Common myeloid progenitor, CD34-positive (primary cell): ENCODE measurements around the gene TMEM156. TPM values are rescaled to one million over a fixed set of nuclear protein-coding genes. Genes with fewer than 3 reads are reported as not detected.
A peak's percentile ranks its signal among the peaks of the same experiment; 100 is the strongest.

Source experiments
- CTCF ChIA-PET: fragments of 350-600 bp; sonication (Branson Sonifier 250); formaldehyde crosslinking; loops from one replicate; lab custom pipeline; 2021; ENCODE audit warnings: antibody characterized with exemption; lab: Charles Lee
- POLR2A ChIA-PET: fragments of 350-600 bp; sonication (Branson Sonifier 250); formaldehyde crosslinking; loops from one replicate; lab custom pipeline; 2021; ENCODE audit warnings: antibody characterized with exemption; lab: Charles Lee
- DNase-seq, 3 donors: peaks; one replicate each; pipeline versions ENCODE4 v3.0.0 to v3.0.0-alpha.2; 2013
- H3K27ac ChIP-seq, 2 experiments: 1 replicate in 1 of 2; 2 replicates in 1 of 2; pipeline ENCODE4 v1.7.0; 2013; ENCODE audit warnings: inconsistent platforms in 2 of 2, low read length in 2 of 2, mild to moderate bottlenecking in 2 of 2, low read depth in 1 of 2, moderate library complexity in 1 of 2; ENCODE audit not compliant: severe bottlenecking in 2 of 2, insufficient read depth in 1 of 2, poor library complexity in 1 of 2
- H3K27me3 ChIP-seq, 5 experiments: replicated peaks in 2 of 5; 1 replicate in 3 of 5; 2 replicates in 2 of 5; pipeline versions ENCODE4 v1.6.1 to v1.7.0; 2013; ENCODE audit warnings: low read length in 4 of 5, mild to moderate bottlenecking in 2 of 5, moderate library complexity in 2 of 5, inconsistent platforms in 1 of 5; ENCODE audit not compliant: insufficient read depth in 5 of 5, control insufficient read depth in 4 of 5
- H3K36me3 ChIP-seq, 4 experiments: 1 replicate in 2 of 4; 2 replicates in 2 of 4; pipeline versions ENCODE4 v1.6.1 to v1.7.0; 2013; ENCODE audit warnings: low read length in 3 of 4, control low read depth in 1 of 4, mild to moderate bottlenecking in 1 of 4; ENCODE audit not compliant: control insufficient read depth in 4 of 4, insufficient read depth in 4 of 4
- H3K4me1 ChIP-seq, 4 experiments: 1 replicate in 3 of 4; 2 replicates in 1 of 4; pipeline versions ENCODE4 v1.6.1 to v1.7.1; 2013; ENCODE audit warnings: low read length in 3 of 4, mild to moderate bottlenecking in 3 of 4, control low read depth in 1 of 4, inconsistent platforms in 1 of 4, moderate library complexity in 1 of 4; ENCODE audit not compliant: control insufficient read depth in 4 of 4, insufficient read depth in 4 of 4; ENCODE audit errors: control extremely low read depth in 1 of 4
- H3K4me3 ChIP-seq, 7 experiments: 1 replicate in 4 of 7; 2 replicates in 3 of 7; pipeline versions ENCODE4 v1.5.1 to v1.7.0; 2013; ENCODE audit warnings: mild to moderate bottlenecking in 7 of 7, low read length in 6 of 7, moderate library complexity in 6 of 7, inconsistent platforms in 2 of 7, low read depth in 2 of 7, control low read depth in 1 of 7; ENCODE audit not compliant: insufficient read depth in 4 of 7, control insufficient read depth in 1 of 7; ENCODE audit errors: extremely low read depth in 1 of 7
- H3K9me3 ChIP-seq, 5 experiments: 1 replicate in 4 of 5; 2 replicates in 1 of 5; pipeline versions ENCODE4 v1.6.1 to v1.7.1; 2013; ENCODE audit warnings: low read length in 4 of 5, mild to moderate bottlenecking in 2 of 5, inconsistent platforms in 1 of 5, low read depth in 1 of 5, moderate library complexity in 1 of 5; ENCODE audit not compliant: control insufficient read depth in 4 of 5, insufficient read depth in 2 of 5; ENCODE audit errors: control extremely low read depth in 1 of 5
- WGBS: methylation state at CpG from one replicate; pipeline ENCODE4 v1.1.5; 2013; ENCODE audit not compliant: insufficient coverage; 5-methylcytosine and 5-hydroxymethylcytosine counted together
- polyA plus RNA-seq: library from polyadenylated mRNA; unstranded; fragments of 120-200 nt; gene quantifications from one replicate; pipeline ENCODE4 v1.2.1, GENCODE V29; 2013

TMEM156 gene, protein sequence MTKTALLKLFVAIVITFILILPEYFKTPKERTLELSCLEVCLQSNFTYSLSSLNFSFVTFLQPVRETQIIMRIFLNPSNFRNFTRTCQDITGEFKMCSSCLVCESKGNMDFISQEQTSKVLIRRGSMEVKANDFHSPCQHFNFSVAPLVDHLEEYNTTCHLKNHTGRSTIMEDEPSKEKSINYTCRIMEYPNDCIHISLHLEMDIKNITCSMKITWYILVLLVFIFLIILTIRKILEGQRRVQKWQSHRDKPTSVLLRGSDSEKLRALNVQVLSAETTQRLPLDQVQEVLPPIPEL
- polyA plus RNA-seq: 8.0 TPM

- POLR2A ChIA-PET: interaction anchor here (1.0 kb wide), 1 partner anchor 21 kb away, joined by 4 read pairs; no protein-coding TSS in a partner anchor
- DNase-seq: peak; percentile 72 to 91 (median 83)
- Histone ChIP-seq H3K27ac (peak within 1 kb of the TSS in 1 of 2 experiments; percentile 82), H3K27me3 (no peaks in the 10 kb centered on the region), H3K4me1 (peaks cover 24 to 61% (median 36%) of the 10 kb centered on the region in 4 experiments), H3K36me3 (no peaks in the 10 kb centered on the region), H3K9me3 (no peaks in the 10 kb centered on the region), H3K4me3 (peak within 1 kb of the TSS in 6 of 7 experiments; percentile 40 to 68 (median 55))
- CTCF ChIA-PET: interaction anchor here (1.0 kb wide), 1 partner anchor 8 kb away, joined by 3 read pairs; no protein-coding TSS in a partner anchor
- no CpG with 5 or more reads among the region's 5 CpGs for whole genome bisulfite sequencing
These were observed at the start of gene TMEM156 for GRCh38 chr4:39032218-39033085. Gene TMEM156, minus strand, starts transcription at chr4:39032409. Its CDS starts 96 bp downstream, at chr4:39032313.

DNA sequence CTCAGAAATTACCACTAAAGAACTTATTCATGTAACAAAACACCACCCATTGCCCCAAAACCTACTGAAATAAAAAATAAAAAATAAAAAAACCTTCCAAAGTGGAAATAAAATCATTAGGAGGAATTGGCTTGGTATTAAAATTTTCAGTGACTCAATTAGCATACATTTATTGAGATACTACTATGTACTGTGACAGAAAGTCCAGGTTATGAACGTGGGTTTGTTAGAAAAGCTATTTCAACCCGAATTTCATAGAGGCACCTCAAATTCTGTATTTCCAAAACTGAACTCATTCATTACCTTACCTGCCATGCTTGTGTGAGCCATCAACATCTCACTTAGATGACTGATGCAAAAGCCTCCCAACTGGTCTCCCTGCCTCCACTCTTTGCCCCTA lies 46.6 kb upstream of the TMEM156 start:
- WGBS: 90% methylated on average over 2 of the region's 2 CpGs
- no peaks in the 10 kb centered on the region for H3K4me1 ChIP-seq
- no peak overlapping the region for H3K27ac ChIP-seq
- ChIA-PET POLR2A (interaction anchor here (0.7 kb wide), 1 partner anchor 12 kb away, joined by 3 read pairs; no protein-coding TSS in a partner anchor), CTCF (interaction anchor here (0.5 kb wide), 1 partner anchor 11 kb away, joined by 3 read pairs; no protein-coding TSS in a partner anchor)
- no peak for DNase-seq
- H3K36me3 ChIP-seq: peaks cover 4 to 18% (median 18%) of the 10 kb centered on the region in 4 experiments
- no peak overlapping the region for H3K4me3 ChIP-seq
- no peaks in the 10 kb centered on the region for H3K9me3 ChIP-seq
- H3K27me3 ChIP-seq: no peaks in the 10 kb centered on the region

- ChIA-PET CTCF (no interaction called here), POLR2A (interaction anchor here (1.1 kb wide), 1 partner anchor 259 kb away, joined by 5 read pairs; no protein-coding TSS in a partner anchor)
- Histone ChIP-seq H3K36me3 (peaks cover 0 to 2% (median 0%) of the 10 kb centered on the region in 4 experiments), H3K27ac (no peak overlapping the region), H3K9me3 (no peaks in the 10 kb centered on the region), H3K27me3 (no peaks in the 10 kb centered on the region), H3K4me1 (peaks cover 0 to 4% (median 0%) of the 10 kb centered on the region in 4 experiments), H3K4me3 (no peak overlapping the region)
- 90% methylated on average over 2 of the region's 3 CpGs for WGBS
- no peak for DNase-seq
These were observed 36.7 kb upstream of the TMEM156 start for GRCh38 chr4:39068907-39069306.

GRCh38 chr4:39067451-39067850 lies 35.2 kb upstream of the TMEM156 start:
- 90% methylated on average over 2 of the region's 3 CpGs for WGBS

DNA sequence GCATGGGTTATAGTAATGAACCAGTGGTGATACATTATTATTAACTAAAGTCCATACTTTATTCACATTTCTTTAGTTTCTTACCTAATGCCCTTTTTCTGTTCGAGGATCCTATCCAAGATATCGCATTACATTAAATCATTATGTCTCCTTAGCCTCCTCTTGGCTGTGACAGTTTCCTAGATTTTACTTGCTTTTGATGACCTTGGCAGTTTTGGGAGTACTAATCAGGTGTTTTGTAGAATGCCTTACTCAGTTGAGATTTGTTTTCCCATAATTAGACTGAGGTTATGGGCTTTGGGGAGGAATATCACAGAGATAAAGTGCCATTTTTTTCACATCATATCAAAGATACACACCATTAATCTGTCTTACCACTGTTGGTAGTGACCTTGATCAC lies 34.8 kb upstream of the TMEM156 start:
- Histone ChIP-seq H3K4me3 (no peak overlapping the region), H3K27me3 (no peaks in the 10 kb centered on the region), H3K9me3 (no peaks in the 10 kb centered on the region), H3K4me1 (peaks cover 0 to 4% (median 0%) of the 10 kb centered on the region in 4 experiments), H3K27ac (no peak overlapping the region), H3K36me3 (peaks cover 0 to 6% (median 0%) of the 10 kb centered on the region in 4 experiments)
- CTCF ChIA-PET: interaction anchor here (0.9 kb wide), 1 partner anchor 165 kb away, joined by 3 read pairs; no protein-coding TSS in a partner anchor
- no peak for DNase-seq
- POLR2A ChIA-PET: no interaction called here
- 100% methylated on average over 2 of the region's 2 CpGs for WGBS

More at GRCh38 chr4:39067451-39067850, 35.2 kb upstream of the TMEM156 start:
- DNase-seq: no peak
- H3K4me1 ChIP-seq: peaks cover 0 to 4% (median 0%) of the 10 kb centered on the region in 4 experiments
- H3K4me3 ChIP-seq: no peak overlapping the region
- no peaks in the 10 kb centered on the region for H3K27me3 ChIP-seq
- H3K27ac ChIP-seq: no peak overlapping the region
- ChIA-PET POLR2A (no interaction called here), CTCF (interaction anchor here (0.7 to 0.9 kb wide), 2 partner anchors 166 to 1311 kb away, joined by 3 read pairs; no protein-coding TSS in a partner anchor)
- no peaks in the 10 kb centered on the region for H3K9me3 ChIP-seq
- H3K36me3 ChIP-seq: peaks cover 0 to 6% (median 0%) of the 10 kb centered on the region in 4 experiments

DNA sequence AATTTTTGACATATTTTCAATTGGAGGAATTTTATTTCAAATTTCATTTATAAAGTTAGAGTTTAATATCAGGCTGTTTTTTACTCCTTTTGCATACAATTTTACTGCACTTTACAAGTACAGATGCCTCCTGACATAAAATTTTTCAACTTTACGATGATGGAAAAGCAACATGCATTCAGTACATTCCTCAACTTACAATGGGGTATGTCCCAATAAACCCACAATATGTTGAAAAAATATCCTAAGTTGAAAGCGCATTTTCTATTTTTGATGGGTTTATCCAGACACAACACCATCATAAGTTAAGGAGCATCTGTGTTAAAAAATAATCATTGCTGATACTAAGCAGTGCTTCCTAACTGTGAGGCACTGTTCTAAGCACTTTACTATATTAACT lies 34.2 kb upstream of the TMEM156 start:
- POLR2A ChIA-PET: no interaction called here
- no peak for DNase-seq
- peaks cover 0 to 6% (median 0%) of the 10 kb centered on the region in 4 experiments for H3K36me3 ChIP-seq
- peaks cover 0 to 4% (median 0%) of the 10 kb centered on the region in 4 experiments for H3K4me1 ChIP-seq
- H3K27ac ChIP-seq: no peak overlapping the region
- WGBS: no CpG with 5 or more reads among the region's 2 CpGs
- H3K9me3 ChIP-seq: no peaks in the 10 kb centered on the region
- no peaks in the 10 kb centered on the region for H3K27me3 ChIP-seq
- H3K4me3 ChIP-seq: no peak overlapping the region
- CTCF ChIA-PET: no interaction called here
